ENCODE results near the gene CACNA1C. TPM values are rescaled to one million over a fixed set of nuclear protein-coding genes. Genes with fewer than 3 reads are reported as not detected.

CACNA1C gene
- total and polyA plus RNA-seq, 4 donors: 4.3 to 114 (median 46.3) TPM

GRCh38 chr12:2570562-2570961 lies 517.8 kb downstream of the CACNA1C start:
- Histone ChIP-seq H3K9me3 (ENCODE audit: control insufficient read depth, low read length) (no peaks in the 10 kb centered on the region), H3K4me3 (ENCODE audit: low read length in 2 of 2) (no peak overlapping the region)

GRCh38 chr12:2574355-2574935 lies 521.7 kb downstream of the CACNA1C start:
- ATAC-seq (ENCODE audit: low FRiP score) (no peak), DNase-seq (no peak)
- Histone ChIP-seq H3K9me3 (ENCODE audit: control insufficient read depth, low read length) (no peaks in the 10 kb centered on the region), H3K36me3 (ENCODE audit: control insufficient read depth in 1 of 2, insufficient read depth in 2 of 2, low read length in 1 of 2) (peaks cover 0 to 4% of the 10 kb centered on the region in 2 donors), H3K4me3 (ENCODE audit: low read length in 2 of 2) (no peak overlapping the region), H3K27ac (ENCODE audit: low read depth in 1 of 2, low read length in 2 of 2) (no peak overlapping the region), H3K27me3 (ENCODE audit: control insufficient read depth in 1 of 2, insufficient read depth in 2 of 2, low read length in 1 of 2) (no peaks in the 10 kb centered on the region), H3K4me1 (ENCODE audit: control insufficient read depth in 1 of 2, insufficient read depth in 2 of 2, low read length in 2 of 2) (no peaks in the 10 kb centered on the region)
- 76 to 78% methylated on average over 4 of the region's 4 CpGs for WGBS, 2 donors
- intact Hi-C loops (cut with DNase I): no loop called here

More at GRCh38 chr12:2570562-2570961, 517.8 kb downstream of the CACNA1C start:
- Histone ChIP-seq H3K4me1 (ENCODE audit: control insufficient read depth in 1 of 2, insufficient read depth in 2 of 2, low read length in 2 of 2) (no peaks in the 10 kb centered on the region), H3K27ac (ENCODE audit: low read depth in 1 of 2, low read length in 2 of 2) (no peak overlapping the region), H3K27me3 (ENCODE audit: control insufficient read depth in 1 of 2, insufficient read depth in 2 of 2, low read length in 1 of 2) (no peaks in the 10 kb centered on the region), H3K36me3 (ENCODE audit: control insufficient read depth in 1 of 2, insufficient read depth in 2 of 2, low read length in 1 of 2) (peaks cover 0 to 5% of the 10 kb centered on the region in 2 donors)
- 93 to 94% methylated on average over 7 of the region's 7 CpGs for WGBS, 2 donors
- no peak for ATAC-seq (ENCODE audit: low FRiP score)
- intact Hi-C loops (cut with DNase I): no loop called here
- DNase-seq: no peak

GRCh38 chr12:2575245-2575644 lies 522.5 kb downstream of the CACNA1C start:
- no peaks in the 10 kb centered on the region for H3K27me3 ChIP-seq (ENCODE audit: control insufficient read depth in 1 of 2, insufficient read depth in 2 of 2, low read length in 1 of 2)
- peaks cover 0 to 4% of the 10 kb centered on the region in 2 donors for H3K36me3 ChIP-seq (ENCODE audit: control insufficient read depth in 1 of 2, insufficient read depth in 2 of 2, low read length in 1 of 2)
- no peak for DNase-seq
- H3K4me1 ChIP-seq (ENCODE audit: control insufficient read depth in 1 of 2, insufficient read depth in 2 of 2, low read length in 2 of 2): no peaks in the 10 kb centered on the region
- ATAC-seq (ENCODE audit: low FRiP score): no peak
- no peak overlapping the region for H3K27ac ChIP-seq (ENCODE audit: low read depth in 1 of 2, low read length in 2 of 2)
- WGBS, 2 donors: 79 to 86% methylated on average over 5 of the region's 5 CpGs
- H3K4me3 ChIP-seq (ENCODE audit: low read length in 2 of 2): no peak overlapping the region
- intact Hi-C loops (cut with DNase I): no loop called here
- H3K9me3 ChIP-seq (ENCODE audit: control insufficient read depth, low read length): no peaks in the 10 kb centered on the region

GRCh38 chr12:2578211-2578610 lies 525.4 kb downstream of the CACNA1C start:
- DNase-seq (no peak), ATAC-seq (ENCODE audit: low FRiP score) (no peak)
- Histone ChIP-seq H3K4me3 (ENCODE audit: low read length in 2 of 2) (no peak overlapping the region), H3K27ac (ENCODE audit: low read depth in 1 of 2, low read length in 2 of 2) (no peak overlapping the region), H3K27me3 (ENCODE audit: control insufficient read depth in 1 of 2, insufficient read depth in 2 of 2, low read length in 1 of 2) (no peaks in the 10 kb centered on the region), H3K9me3 (ENCODE audit: control insufficient read depth, low read length) (no peaks in the 10 kb centered on the region), H3K36me3 (ENCODE audit: control insufficient read depth in 1 of 2, insufficient read depth in 2 of 2, low read length in 1 of 2) (peaks cover 0 to 4% of the 10 kb centered on the region in 2 donors), H3K4me1 (ENCODE audit: control insufficient read depth in 1 of 2, insufficient read depth in 2 of 2, low read length in 2 of 2) (no peaks in the 10 kb centered on the region)
- intact Hi-C loops (cut with DNase I): no loop called here
- WGBS, 2 donors: 86 to 89% methylated on average over 9 of the region's 9 CpGs

- 86 to 93% methylated on average over 4 to 6 of the region's 6 CpGs for WGBS, 2 donors
- no peak overlapping the region for H3K27ac ChIP-seq (ENCODE audit: low read depth in 1 of 2, low read length in 2 of 2)
- peaks cover 0 to 4% of the 10 kb centered on the region in 2 donors for H3K36me3 ChIP-seq (ENCODE audit: control insufficient read depth in 1 of 2, insufficient read depth in 2 of 2, low read length in 1 of 2)
- H3K27me3 ChIP-seq (ENCODE audit: control insufficient read depth in 1 of 2, insufficient read depth in 2 of 2, low read length in 1 of 2): no peaks in the 10 kb centered on the region
- no peak for DNase-seq
- no peaks in the 10 kb centered on the region for H3K9me3 ChIP-seq (ENCODE audit: control insufficient read depth, low read length)
- ATAC-seq (ENCODE audit: low FRiP score): no peak
- intact Hi-C loops (cut with DNase I): no loop called here
- H3K4me1 ChIP-seq (ENCODE audit: control insufficient read depth in 1 of 2, insufficient read depth in 2 of 2, low read length in 2 of 2): no peaks in the 10 kb centered on the region
- no peak overlapping the region for H3K4me3 ChIP-seq (ENCODE audit: low read length in 2 of 2)
These were observed 526.0 kb downstream of the CACNA1C start for GRCh38 chr12:2578772-2579171.

- Histone ChIP-seq H3K36me3 (ENCODE audit: control insufficient read depth in 1 of 2, insufficient read depth in 2 of 2, low read length in 1 of 2) (peaks cover 0 to 4% of the 10 kb centered on the region in 2 donors), H3K27ac (ENCODE audit: low read depth in 1 of 2, low read length in 2 of 2) (no peak overlapping the region), H3K4me3 (ENCODE audit: low read length in 2 of 2) (no peak overlapping the region), H3K9me3 (ENCODE audit: control insufficient read depth, low read length) (no peaks in the 10 kb centered on the region), H3K4me1 (ENCODE audit: control insufficient read depth in 1 of 2, insufficient read depth in 2 of 2, low read length in 2 of 2) (no peaks in the 10 kb centered on the region), H3K27me3 (ENCODE audit: control insufficient read depth in 1 of 2, insufficient read depth in 2 of 2, low read length in 1 of 2) (no peaks in the 10 kb centered on the region)
- ATAC-seq (ENCODE audit: low FRiP score) (no peak), DNase-seq (peak in 1 of 2 donors; percentile 11)
- intact Hi-C loops (cut with DNase I): loop anchor here (5.0 to 10.0 kb wide), 5 partner anchors 199 to 786 kb away; partner anchors contain the start of gene CACNA1C (in 2 of the 2)
- WGBS, 2 donors: 22 to 35% methylated on average over 3 of the region's 3 CpGs
These were observed 528.0 kb downstream of the CACNA1C start for GRCh38 chr12:2580821-2581220.

- H3K36me3 ChIP-seq (ENCODE audit: control insufficient read depth in 1 of 2, insufficient read depth in 2 of 2, low read length in 1 of 2): peaks cover 0 to 5% of the 10 kb centered on the region in 2 donors
- H3K27me3 ChIP-seq (ENCODE audit: control insufficient read depth in 1 of 2, insufficient read depth in 2 of 2, low read length in 1 of 2): no peaks in the 10 kb centered on the region
- no peak overlapping the region for H3K4me3 ChIP-seq (ENCODE audit: low read length in 2 of 2)
- intact Hi-C loops (cut with DNase I): loop anchor here (5.0 to 10.0 kb wide), 5 partner anchors 199 to 787 kb away; partner anchors contain the start of gene CACNA1C (in 2 of the 2)
- H3K4me1 ChIP-seq (ENCODE audit: control insufficient read depth in 1 of 2, insufficient read depth in 2 of 2, low read length in 2 of 2): no peaks in the 10 kb centered on the region
- no peaks in the 10 kb centered on the region for H3K9me3 ChIP-seq (ENCODE audit: control insufficient read depth, low read length)
- DNase-seq: peak in 1 of 2 donors; percentile 17
- ATAC-seq (ENCODE audit: low FRiP score): no peak
- WGBS, 2 donors: 81% methylated on average over 15 of the region's 15 CpGs
- no peak overlapping the region for H3K27ac ChIP-seq (ENCODE audit: low read depth in 1 of 2, low read length in 2 of 2)
These were observed 528.7 kb downstream of the CACNA1C start for GRCh38 chr12:2581293-2582045.

GRCh38 chr12:2582631-2583030 lies 529.8 kb downstream of the CACNA1C start:
- ATAC-seq (ENCODE audit: low FRiP score) (no peak), DNase-seq (no peak)
- Histone ChIP-seq H3K9me3 (ENCODE audit: control insufficient read depth, low read length) (no peaks in the 10 kb centered on the region), H3K36me3 (ENCODE audit: control insufficient read depth in 1 of 2, insufficient read depth in 2 of 2, low read length in 1 of 2) (peaks cover 0 to 2% of the 10 kb centered on the region in 2 donors), H3K27me3 (ENCODE audit: control insufficient read depth in 1 of 2, insufficient read depth in 2 of 2, low read length in 1 of 2) (no peaks in the 10 kb centered on the region), H3K4me1 (ENCODE audit: control insufficient read depth in 1 of 2, insufficient read depth in 2 of 2, low read length in 2 of 2) (no peaks in the 10 kb centered on the region), H3K27ac (ENCODE audit: low read depth in 1 of 2, low read length in 2 of 2) (no peak overlapping the region), H3K4me3 (ENCODE audit: low read length in 2 of 2) (no peak overlapping the region)
- 64 to 67% methylated on average over 9 of the region's 9 CpGs for WGBS, 2 donors
- intact Hi-C loops (cut with DNase I): loop anchor here (5.0 to 10.0 kb wide), 5 partner anchors 200 to 788 kb away; partner anchors contain the start of gene CACNA1C (in 2 of the 2)
